Stimulated activated CD4-positive, alpha-beta T cell treated with anti-CD3 and anti-CD28 coated beads, Interleukin-12 subunit alpha, Interleukin-12 subunit beta, amount 100 ng/mL, for 24 hours (primary cell): ENCODE measurements around the gene HOXD9.

Experiments
- DNase-seq, 2 experiments: peaks; one replicate each; pipeline ENCODE4 v3.0.0-alpha.2; 2020; ENCODE audit warnings: low read depth in 2 of 2

The HOXD9 gene

DNA sequence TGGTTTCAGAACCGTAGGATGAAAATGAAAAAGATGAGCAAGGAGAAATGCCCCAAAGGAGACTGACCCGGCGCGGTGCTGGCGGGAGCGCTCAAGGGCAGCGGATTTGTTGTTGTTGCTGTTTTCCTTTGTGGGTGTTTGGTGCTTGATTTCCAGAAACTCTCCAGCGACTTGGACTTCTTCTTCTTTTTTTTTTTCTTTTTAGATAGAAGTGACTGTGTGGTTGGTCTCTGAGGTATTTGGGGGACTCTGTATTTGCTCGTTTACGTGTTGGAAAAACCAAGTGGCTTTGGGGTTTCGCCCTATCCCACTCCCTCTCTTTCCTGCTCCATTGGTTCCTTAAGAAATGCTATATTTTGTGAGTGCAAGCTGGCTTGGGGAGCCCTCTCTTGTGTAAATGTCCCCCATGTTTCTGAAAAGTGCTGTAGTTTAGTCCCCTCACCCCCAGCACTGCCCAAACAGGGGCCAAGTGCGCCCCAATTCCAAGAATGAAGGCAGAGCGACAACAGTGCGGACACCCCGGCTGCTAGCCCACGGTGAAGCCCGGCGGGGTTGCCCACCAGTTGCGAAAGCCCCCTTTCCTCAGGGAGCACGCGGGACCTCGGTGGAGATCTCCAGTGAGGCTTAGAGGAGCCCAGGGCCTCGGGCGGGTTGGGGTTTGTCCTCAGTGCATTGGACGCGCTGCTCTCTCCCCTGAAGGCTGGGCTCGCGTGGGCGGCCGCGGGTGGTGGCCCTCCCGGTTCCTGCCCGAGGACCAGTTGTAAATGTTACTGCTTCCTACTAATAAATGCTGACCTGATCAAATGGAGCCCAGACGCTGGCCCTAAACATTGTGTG, 1.8 kb downstream of the HOXD9 start:
- DNase-seq, result no peak

DNA sequence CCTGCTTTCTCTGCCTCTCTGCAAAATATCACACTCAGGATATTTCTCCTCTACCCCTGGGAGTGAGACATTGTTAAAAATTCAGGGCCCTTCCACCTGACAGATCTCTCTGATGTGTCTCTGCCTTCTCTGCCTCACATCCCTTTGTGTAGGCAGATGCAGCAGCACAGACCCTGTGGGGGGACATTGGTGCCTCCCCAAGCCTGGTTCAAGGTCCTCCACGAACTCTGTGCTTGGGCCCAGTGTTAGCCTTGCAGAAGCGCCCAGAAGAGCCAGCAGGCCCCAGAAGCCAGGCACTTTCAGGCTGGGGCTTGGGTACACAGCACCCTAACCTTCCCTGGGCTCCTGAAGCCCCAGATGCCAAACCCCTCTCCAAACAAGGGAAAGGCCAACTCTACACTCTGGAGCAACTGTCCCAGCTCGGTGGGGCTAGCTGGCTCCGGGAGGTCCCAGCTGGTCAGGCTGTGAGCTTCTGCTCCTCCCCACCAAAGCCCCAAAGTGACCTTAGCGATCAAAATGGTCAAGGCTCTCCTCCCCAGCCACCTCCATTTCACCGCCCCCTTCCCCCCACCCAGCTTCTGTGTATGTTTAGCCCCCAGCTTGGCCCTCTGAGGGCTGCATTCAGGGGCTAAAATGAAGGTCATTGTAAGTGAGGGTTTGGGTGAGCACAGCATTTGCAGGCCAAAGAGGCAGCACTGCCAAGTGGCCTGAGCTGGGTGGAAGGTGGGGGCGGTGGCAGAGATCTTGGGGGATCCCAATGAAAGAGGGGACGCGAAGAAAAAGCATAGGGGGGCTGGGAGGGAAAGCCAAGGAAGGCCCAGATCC, 2.6 kb downstream of the HOXD9 start:
- DNase-seq, result no peak

DNA sequence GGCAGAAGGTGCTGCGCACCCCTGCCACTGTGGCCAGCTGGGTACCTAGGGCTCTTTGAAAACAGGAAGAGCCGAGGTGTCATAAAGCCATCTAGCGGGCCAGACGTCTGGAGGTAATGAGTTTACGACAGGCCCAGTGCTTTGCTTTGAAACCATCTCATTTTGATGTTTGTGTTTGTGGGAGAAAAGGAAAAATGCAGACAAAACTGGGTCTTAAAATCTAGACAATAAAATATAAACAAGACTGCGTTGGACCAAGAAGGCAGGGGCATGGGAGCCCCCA, 3.2 kb downstream of the HOXD9 start:
- DNase-seq, result no peak

DNA sequence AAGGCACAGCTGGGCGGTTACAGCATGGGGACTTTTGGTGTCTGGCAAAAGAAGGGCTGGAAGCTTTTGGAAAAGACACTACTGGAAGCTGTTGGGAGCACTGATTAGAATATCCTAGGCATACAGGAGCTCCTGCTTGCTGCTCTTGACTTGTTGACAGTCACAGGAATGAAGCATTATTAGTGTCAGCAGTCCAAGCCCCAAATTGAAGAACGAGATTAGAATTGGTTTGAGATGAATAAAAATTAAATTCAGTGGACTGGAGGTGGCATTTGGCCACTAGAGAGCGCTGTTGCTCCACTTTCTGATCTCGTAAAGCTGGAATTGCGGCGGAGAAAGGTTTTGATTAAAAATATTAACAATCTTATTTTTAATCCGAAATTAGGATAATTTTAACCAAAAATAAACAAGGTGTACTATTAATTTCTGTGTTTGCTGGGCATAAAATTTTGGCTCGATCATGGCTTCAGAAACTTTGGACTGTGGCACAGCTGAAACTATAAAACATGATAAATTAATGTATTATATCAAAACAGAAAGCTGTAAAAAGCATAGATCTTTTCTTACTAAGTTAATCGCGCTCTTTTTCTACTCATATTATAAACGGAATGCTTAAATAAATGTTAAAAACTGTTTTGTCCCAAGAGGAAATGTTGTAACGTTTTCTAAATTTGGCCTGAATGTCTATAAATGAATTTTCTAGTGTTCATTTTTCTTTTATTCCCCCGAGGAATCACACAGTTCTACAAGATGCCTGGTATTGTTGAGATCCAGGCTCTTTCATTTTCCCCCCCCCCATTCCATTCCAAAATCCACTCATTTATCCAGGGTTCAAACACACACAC, 4.6 kb downstream of the HOXD9 start:
- DNase-seq, result peak; percentile 38 to 60

DNA sequence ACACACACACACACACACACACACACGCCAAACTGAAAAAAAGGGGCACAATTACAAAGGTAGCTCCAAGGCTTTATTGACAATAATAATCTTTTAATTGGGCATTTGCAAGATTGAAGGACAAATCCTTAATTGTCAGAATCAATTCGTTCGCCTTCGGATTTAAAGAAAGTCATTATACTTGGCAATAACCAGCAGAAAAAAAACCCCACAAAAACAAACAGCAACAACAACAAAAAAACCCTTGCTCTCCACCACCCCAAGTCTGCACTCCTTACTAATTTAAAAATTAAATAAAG, 5.2 kb downstream of the HOXD9 start:
- DNase-seq, result no peak

DNA sequence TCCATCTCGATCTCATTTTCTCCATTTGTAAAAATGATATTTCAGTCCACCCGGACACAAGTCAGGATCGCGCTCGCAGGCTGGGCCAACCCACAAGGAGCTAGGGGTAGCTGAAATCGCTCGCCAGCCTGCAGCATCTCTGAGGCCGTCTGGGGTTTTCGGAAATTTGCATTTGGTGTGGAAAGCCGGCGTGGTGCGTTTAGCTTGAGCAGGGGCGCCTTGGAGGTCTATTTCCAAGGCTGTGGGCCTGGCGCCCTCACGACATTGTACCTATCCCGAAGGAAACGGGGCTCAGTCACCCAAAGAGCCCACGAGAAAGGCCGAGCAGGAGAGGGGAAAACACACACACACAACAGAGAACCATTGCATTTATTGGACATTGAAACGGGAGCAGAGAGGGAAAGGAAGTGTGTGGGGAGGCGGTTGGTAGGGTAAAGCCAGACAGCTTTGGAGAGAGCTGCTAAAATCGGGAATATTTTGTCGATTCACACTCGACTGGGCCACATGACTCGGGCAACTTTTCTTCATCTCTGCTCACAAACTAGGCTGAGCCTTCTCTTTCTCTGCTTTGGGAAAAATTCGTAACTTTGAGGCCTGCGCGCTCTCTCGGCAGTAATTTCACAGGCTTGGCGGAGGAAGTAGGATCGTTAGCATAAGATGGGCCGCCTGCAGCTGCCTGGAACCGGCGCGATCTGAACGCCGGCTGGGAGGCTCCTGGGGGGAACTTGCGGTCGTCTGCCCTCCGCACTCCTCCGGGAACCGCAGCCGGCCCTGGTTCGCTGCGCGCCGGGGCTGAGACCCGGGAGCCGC, 5.9 kb downstream of the HOXD9 start:
- no peak for DNase-seq

DNA sequence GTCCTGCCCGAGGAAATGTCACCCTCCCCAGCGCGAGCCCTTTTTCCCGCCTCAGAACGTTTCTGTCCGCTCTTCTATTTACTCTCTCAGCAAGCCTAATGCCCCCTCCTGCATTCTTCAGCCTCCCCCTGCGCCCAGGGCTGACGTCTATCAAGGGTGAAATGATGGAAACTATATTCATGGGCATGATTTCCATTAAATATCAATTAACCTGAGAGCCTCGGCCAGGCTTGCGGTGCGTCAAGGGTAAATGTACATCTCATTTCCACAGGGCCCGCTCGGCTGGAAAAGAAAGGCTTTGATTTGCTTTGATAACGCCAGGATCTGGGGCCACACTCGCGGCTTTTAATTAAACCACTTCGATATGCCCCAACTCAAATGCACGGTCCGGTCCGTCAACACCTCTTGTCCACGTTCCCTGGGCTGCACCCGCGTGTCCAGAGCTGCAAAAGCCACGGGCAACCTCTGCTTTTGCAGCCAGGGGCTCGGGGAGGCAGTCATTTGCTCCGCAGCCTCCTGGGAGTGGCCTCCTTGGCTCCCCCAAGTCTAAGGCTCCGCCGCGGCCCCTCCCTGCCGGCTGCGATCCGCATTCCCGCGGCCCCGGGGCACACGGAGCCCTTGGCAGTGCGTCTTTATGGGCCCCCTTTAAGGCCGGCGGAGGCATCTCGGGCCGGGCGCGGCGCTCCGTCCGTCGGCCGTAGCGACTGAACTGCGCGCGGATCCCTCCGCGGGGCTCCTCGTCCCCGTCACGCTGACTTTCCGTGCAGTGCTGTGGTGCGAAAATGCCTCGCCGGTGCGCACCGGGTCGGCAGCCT, 6.7 kb downstream of the HOXD9 start, which contains the start of gene HOXD8:
HOXD8 (plus strand) TSS at position 724 of the 815 bp plus-strand sequence. CDS start 662 bp downstream, outside the sequence.
- no peak for DNase-seq

DNA sequence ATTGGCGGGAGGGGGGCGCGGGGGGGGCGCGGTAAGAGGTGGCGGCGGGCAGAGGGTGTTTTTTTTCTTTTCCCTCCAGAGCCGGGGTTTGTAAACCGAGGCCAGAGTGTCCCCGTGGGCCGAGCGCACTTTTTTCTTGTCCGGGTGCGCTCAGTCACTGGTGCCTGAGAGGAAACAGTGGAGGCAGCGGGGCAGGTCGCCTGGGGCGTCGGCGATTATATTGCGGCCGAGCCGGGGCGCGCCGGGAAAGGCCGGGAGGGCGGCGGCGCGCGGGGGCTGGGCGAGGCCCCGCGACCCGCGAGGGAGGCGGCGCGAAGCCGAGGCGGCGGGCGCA, 7.3 kb downstream of the HOXD9 start:
- DNase-seq, result no peak

DNA sequence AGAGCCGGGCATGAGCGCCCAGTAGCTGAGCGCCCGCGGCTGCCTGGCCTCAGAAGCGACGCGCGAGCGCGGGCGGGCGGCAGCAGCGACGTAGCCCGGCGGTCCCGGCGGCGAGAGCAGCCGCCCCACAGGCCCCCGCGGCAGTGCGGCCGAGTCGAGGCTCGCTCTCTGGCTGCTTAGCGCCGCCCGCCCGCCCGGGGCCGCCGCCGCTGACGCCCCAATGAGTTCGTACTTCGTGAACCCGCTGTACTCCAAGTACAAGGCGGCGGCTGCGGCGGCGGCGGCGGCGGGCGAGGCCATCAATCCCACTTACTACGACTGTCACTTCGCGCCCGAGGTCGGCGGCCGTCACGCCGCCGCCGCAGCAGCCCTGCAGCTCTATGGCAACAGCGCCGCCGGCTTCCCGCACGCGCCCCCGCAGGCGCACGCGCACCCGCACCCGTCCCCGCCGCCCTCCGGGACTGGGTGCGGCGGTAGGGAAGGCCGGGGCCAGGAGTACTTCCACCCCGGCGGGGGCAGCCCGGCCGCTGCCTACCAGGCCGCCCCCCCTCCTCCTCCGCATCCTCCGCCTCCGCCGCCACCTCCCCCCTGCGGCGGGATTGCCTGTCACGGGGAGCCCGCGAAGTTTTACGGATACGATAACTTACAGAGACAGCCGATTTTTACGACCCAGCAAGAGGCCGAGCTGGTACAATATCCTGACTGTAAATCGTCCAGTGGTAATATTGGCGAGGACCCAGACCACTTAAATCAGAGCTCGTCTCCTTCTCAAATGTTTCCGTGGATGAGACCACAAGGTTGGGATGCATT, 7.8 kb downstream of the HOXD9 start:
- no peak for DNase-seq

DNA sequence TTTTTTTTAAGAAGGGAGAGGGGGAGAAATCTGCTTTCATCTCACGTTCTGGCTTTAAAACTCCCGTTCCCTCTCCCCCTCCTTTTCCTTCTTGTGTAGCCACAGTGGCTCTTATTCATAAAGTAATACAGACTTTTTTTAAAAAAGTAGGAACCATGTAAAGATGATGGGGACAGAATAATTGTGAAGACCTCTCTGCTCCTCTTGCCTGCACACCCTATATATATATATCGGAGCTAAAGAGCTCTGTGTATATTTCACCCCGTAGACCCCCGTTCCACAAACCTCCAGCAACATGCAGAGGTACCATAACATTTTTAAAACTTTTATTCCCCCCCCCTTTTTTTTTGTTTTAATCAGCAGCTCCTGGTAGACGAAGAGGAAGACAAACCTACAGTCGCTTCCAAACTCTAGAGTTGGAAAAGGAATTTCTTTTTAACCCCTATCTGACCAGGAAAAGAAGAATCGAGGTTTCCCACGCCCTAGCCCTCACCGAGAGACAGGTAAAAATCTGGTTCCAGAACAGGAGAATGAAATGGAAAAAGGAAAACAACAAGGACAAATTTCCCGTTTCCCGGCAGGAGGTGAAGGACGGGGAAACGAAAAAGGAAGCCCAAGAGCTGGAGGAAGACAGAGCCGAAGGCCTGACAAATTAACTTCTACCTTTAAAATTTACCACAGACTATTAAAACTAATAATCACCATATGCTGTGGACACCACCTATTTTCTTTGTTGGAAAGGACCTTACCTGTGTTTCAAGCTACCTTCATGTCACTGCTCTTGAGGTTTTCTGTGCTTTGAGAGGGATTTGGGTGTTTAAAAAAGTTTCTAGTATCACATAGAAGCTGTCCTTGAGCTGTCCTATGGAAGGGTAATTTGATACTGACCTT, 8.7 kb downstream of the HOXD9 start:
- DNase-seq, result no peak

DNA sequence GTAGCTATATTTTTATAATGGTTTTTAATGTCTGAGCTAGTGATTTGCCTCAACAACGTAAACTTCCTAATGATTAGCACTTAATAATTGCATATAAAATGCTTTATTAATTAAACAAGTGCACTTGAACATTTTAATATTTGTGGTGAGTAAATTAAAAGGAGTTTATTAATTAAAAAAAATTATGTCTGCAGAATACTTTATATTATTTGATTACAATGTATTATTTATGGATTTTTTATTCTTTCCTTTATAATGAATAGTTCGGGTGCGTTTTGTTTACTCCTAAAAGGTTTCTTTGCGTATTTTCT, 9.3 kb downstream of the HOXD9 start:
- DNase-seq, result no peak

DNA sequence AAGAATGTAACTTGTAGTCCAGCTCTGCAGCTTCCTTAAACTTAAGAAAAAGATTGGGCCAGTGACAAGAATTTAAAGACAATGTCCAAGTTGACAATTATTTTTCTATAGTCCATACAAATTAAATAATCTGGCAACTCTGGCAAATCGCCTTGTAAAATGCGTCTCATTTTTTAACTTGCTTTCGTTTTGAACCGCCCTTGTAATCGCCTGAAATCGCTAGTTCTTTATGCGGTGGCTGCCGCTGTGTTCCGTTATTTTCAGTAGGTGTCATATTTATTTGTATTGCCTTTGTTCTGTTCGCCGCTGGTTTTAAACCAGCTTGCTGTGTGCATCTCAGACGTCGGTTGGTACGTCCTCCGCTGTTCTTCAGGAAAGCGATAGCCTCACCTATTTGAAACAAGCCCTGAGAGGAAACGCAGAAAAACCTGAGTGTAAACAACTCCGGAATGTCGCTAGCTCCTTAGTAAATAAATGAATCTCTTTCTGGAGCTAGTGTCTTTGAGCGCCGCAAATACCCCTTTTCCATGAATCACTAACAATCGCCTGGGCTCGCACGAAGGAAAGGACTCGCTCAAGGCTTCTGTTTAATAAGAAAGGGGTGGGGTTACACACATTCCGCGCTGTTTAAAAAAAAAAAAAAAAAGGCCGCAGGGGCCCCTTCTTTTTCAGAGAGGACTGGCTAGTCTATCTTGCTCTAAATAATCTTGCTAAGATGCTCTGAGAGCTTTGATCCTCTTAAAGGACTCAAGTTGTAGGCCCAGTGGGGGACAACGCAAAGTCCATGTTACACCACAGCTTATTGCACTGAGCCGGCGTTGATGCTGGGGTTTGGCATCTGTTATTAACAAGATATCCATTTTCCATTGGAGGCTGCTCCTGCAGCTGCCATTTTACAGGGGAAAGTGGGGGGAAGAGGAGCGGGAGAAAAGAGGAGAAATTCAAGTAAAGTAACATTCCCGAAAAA, 10.0 kb downstream of the HOXD9 start:
- no peak for DNase-seq

DNA sequence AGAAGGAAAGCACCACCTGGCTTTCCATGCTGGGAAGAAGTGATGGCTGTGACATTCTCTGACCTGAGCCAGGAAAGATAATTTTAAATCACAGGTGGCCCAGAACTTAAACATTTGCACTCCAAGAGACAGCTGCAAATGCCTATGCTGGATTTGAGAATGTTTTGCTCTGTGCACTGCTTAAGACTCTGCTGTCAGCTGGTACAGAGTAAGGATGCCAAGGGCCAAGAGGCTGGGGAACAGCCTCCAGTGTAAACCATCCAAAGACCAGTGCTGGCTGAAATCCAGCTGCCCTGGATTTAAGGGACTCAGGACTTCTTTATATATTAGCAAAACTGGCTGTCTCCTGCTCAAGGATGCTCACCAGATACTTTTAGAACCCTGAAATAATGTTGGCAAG, 10.9 kb downstream of the HOXD9 start:
- no peak for DNase-seq

DNA sequence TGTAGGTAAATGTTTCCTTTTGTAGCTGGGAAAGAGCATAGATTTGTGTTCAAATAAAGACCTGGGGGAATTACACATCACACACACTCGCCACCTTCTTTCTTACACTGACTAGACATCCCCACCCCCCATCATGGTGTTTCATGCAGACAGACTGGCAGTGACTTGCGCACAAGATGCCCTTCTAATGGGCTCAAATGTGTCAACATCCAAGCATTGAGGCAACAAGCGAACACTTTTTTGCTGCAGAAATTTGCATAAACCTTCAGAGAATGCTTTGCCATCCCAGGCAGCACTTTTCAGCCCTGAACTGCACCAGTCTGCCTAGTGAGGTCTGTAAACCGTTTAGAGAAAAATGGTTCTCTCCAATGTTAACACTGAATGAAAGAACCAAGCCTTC, 11.5 kb downstream of the HOXD9 start:
- DNase-seq, result no peak

DNA sequence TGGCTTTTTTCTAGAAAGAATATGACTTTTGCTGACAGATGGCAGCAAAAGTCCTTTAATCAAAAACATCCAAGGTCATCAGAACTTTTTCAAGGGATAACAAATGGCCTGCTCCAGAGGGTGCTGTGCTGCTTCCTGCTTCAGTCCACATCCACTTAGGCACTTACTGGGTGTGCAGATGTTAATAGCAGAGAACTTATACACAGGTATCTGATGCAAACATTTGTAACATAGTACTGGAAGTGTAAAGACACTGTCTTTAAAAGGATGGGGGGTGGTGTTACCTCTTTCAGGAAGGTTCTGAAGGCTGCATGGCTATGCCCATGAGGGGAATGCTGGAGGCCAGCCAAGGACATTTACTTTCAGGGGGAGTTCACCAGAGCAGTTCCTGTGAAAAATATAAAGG, 12.5 kb downstream of the HOXD9 start:
- DNase-seq, result no peak

DNA sequence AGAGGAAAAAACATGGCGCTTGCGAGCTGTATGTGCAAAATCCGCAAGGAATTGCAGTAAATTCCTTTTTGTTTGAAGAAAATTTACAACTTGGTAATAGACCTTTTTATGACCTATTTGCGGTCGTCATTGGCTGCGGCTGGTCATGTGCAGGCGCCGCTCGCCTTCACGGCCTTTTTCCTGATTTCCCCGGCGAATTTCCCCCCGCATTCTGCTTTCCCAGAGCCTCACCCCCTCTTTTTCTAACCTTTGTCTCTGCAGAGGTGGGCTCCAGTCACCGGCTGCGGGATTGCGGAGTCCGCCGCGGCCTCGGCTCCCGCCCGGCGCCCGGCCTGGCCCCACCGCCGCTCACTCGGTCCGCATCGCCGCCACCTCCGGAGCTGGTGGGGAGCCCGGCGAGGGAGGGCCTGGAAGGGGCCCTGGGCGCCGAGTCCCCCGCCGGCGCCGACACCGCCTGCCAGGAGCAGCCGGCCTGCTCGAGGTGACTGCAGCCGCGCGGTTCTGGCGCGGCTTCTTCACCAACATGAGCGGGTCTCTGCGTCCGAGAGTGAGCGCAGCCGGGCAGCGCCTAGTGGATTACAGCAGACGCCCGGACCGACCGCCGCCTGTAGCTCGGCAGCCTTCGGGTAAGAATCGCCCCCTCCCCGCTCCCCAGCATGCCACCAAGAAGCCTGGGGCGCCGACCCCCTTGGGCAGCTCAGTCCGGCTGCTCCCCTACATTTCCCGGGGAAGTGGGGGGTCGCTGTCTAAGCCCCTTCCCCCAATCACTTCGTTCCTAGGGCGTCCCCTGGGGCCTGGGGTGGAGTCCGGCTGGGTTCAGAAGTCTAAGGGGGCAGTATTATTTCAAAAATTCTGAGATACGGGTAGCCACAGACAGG, 14.1 kb downstream of the HOXD9 start:
- DNase-seq, result no peak

DNA sequence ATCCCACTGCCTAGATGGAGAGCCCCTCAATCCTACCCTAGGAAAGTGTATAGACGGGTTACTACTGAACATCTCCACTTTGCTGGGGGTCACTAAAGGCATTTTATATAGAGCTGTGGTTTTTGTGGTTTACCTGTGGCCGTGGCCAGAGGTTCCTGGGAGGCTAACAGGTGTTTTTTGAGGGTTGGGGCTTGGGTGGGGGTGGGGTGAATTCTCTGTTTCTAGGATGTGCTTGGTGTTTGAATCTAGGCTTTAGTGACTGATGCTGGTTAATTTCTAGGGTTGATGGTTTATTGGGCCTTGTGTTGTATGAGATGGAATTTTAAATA, 14.7 kb downstream of the HOXD9 start:
- DNase-seq, result no peak
